HG02763 (cell line): ENCODE results near the gene MROH2B.
"Not testable (repeated sequence)": the region's sequence is repeated elsewhere in the genome, so short reads cannot be mapped to it uniquely, and the experiment has no call there.

Source experiments
- ATAC-seq: cut with Tn5 transposase; IDR thresholded peaks from one replicate; pipeline ENCODE4 v1.9.1; 2021; ENCODE audit warnings: mild to moderate bottlenecking, moderate library complexity; ENCODE audit not compliant: unreplicated experiment

MROH2B gene

GRCh38 chr5:41032973-41033372 lies 38.2 kb downstream of the MROH2B start:
- no peak for ATAC-seq

DNA sequence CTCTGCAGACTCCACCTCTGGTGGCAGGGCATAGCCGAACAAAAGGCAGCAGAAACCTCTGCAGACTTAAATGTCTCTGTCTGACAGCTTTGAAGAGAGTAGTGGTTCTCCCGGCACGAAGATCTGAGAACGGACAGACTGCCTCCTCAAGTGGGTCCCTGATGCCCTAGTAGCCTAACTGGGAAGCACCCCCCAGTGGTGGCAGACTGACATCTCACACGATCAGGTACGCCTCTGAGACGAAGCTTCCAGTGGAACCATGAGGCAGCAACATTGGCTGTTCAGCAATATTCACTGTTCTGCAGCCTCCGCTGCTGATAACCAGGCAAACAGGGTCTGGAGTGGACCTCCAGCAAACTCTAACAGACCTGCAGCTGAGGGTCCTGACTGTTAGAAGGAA lies 48.5 kb downstream of the MROH2B start:
- not testable (repeated sequence) for ATAC-seq

- ATAC-seq, result no peak
These were observed 58.8 kb downstream of the MROH2B start for GRCh38 chr5:41012318-41012717.

DNA sequence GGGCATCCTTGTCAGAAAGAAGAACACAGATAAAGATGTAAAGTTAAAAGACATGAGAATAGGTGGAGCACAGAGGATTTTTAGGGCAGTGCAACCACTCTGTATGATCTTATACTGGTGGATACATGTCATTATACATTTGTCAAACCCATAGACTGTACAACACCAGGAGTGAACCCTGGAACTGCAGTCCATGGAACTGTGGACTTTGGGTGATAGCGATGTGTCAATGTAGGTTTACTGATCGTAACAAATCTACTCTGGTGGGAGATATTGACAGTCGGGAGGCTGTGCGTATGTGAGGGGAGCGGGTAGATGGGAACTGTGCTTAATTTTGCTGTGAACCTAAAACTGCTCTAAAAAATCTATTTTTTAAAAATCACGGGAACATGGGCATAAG lies 60.6 kb downstream of the MROH2B start:
- ATAC-seq, result no peak

GRCh38 chr5:41009232-41009631 lies 61.9 kb downstream of the MROH2B start:
- ATAC-seq, result no peak

GRCh38 chr5:41004931-41005330 lies 66.2 kb downstream of the MROH2B start:
- ATAC-seq, result no peak

DNA sequence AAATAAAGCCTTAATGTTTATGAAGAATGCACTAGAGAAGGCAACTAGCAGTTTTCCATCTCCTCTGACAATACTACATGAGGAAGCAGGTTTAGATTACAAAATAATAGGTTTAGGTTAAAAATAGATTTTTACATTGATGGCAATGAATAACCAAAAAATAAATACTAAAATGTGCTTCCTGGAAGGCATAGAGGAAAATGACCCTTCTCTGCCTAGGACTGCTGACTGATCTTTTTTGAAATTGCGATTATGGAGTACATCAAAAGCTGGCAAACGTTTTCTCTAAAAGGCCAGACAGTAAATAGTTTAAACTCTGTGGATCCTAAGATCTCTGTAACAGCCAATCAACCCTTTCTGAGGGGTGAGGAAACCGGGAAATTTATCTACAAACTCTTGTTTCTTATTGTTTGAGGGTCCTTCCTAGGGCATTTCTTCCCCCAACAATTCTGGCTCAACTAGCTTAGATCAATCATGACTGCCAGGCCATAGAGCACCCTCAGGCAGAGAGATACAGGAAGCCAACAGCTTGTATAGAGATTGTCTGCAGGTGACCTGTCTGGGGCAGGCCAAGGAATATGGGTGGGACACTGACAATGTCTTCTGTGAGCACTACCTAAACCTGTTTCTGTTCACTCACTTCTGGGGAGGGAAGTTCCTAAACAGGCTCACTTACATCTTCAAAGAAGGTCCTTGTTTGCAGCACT lies 67.3 kb downstream of the MROH2B start:
- no peak for ATAC-seq

DNA sequence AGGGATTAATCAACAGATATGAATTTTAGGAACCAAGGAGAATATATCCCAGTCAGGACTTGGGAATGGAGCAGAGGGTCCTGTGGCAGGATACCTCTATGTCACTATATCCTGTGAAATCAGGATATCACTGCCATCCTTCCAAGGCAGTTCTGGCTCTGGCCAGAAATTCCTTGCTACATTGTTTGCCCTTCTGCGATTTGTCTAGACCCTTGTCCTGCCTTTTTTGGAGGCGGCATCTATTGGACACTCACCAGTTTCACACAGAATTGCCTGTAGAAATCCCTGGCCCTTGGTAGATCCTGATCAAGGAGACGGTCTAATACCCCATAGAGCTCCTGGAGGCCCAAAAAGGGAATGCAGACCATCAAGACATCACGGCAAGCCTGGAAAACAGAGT lies 71.2 kb downstream of the MROH2B start:
- no peak for ATAC-seq

DNA sequence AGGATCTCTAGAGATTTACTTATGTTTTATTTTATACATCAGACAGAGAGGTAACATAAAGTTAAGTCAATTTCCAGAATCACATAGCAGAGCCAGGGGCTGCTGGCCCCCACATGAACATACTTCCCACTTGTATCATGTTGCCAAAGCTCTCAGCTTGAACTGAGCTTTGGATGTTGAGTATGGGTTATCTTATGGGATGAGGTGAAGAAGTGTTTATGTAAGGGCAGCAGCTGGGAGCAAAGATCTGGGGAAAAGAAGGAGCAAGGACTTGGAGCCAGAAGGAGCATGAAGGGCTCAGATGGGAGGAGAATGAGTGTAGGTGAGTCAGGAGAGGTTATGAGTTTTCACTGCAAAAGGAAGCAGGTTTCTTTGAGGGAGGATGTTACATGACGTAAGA lies 72.0 kb downstream of the MROH2B start:
- ATAC-seq, result no peak

- no peak for ATAC-seq
These were observed 75.1 kb downstream of the MROH2B start for GRCh38 chr5:40995801-40996586.

DNA sequence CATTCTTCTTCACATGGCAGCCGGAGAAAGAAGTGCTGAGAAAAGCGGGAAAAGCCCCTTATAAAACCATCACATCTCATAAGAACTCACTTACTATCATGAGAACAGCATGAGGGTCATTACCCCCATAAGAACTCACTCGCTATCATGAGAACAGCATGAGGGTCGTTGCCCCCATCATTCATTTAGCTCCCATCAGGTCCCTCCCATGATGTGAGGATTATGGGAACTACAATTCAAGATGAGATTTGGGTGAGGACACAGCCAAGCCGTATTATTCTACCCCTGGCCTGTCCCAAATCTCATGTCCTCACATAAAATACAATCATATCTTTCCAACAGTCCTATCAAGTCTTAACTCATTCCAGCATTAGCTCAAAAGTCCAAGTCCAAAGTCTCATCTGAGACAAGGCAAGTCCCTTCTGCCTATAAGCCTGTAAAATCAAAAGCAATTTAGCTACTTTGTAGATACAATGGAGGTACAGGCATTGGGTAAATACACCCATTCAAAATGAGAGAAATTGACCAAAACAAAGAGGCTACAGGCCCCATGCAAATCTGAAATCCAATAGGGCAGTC lies 79.1 kb downstream of the MROH2B start:
- no peak for ATAC-seq

DNA sequence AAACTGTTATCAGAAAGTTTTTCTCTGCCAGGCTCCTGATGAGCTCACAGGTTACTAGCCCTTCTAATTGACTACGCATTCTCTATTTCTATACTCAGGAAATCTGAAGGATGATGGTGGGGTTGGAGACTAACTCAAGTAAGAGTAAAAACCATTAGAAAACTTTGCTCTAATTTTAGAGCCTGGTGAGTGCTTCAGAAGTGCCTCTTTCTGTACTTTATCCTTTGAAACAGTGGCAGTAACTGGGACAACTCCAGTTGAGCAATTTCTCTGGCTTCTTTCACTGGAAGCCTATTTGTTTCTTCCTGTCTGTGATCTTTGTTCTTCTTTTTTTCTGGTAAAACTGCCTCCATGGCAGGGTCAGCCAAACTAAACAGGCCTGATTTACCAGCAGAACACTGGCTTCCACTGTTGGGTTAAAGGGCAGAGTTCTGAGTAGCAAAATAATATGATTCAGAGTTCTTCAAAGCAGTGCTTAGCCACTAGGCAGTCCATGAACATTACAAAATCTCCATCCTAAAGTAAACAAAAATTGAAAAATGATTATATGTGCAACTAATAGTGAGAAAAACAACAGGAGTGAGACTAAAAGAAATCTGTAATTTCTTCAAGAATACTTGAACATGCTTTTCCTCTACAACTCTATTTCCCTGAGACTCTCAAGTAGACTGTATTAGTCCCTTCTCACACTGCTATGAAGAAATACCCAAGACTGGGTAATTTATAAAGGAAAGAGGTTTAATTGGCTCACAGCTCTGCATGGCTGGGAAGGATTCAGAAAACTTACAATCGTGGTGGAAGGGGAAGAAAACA lies 79.8 kb downstream of the MROH2B start:
- no peak for ATAC-seq

- ATAC-seq, result no peak
These were observed 82.2 kb downstream of the MROH2B start for GRCh38 chr5:40988746-40989510.

- ATAC-seq, result no peak
These were observed 83.8 kb downstream of the MROH2B start for GRCh38 chr5:40987349-40987748.

GRCh38 chr5:40986666-40987065 lies 84.5 kb downstream of the MROH2B start:
- ATAC-seq, result no peak

DNA sequence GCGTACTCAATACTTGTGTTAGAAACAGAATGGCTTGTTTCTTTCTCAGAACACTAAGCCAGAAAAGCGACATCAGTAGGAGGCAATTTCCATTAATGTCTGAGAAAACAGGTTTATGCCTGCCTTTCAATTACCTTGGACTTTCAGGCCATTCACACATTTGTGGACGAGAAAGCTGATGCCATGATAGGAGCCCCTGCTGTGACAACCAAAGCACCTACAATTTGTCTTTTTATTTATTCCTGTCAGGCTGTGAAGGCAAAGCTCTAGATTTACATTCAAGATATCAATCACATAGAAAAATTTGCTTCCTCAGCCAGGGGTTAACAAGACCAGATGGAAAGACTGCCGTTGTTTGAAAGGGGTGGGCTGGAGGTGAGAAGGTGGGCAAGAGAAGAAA lies 85.6 kb downstream of the MROH2B start:
- no peak for ATAC-seq

DNA sequence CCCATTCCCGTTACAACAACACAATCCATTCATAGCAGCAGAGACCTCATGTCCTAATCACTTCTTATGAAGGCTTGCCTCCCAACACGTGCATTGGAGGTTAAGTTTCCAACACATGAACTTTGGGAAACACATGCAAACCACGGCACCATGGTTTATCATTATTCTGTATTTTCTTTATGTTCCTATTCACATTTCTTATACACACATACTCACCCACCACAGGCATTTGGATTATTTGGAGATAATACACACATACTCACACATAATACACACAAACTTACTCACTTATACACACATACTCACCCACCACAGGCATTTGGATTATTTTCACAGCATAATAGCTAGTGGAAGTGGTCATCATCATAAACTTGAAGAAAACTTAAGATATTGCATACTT lies 86.3 kb downstream of the MROH2B start:
- ATAC-seq, result no peak

DNA sequence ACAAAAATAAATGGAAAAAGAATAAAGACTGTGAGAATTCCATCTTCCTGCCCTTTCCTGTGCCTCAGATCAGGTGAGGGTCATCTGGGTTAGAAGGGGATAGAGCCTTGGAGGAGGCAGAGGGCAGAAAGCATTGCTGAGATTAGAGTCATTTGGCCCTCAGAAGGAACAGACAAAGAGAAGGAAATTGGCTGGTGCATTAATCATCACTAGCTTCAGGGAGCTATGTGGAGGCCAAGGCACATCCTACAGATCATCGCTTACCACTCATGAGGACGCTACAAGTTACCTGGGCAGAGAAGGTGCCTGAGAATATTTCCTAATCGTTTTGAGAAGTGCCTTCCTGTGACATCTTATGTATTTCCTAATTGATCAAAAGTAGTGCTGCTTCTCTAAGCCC lies 87.4 kb downstream of the MROH2B start:
- no peak for ATAC-seq

- ATAC-seq, result no peak
These were observed 89.7 kb downstream of the MROH2B start for GRCh38 chr5:40981420-40981819.

GRCh38 chr5:40976836-40977235 lies 94.3 kb downstream of the MROH2B start:
- no peak for ATAC-seq

DNA sequence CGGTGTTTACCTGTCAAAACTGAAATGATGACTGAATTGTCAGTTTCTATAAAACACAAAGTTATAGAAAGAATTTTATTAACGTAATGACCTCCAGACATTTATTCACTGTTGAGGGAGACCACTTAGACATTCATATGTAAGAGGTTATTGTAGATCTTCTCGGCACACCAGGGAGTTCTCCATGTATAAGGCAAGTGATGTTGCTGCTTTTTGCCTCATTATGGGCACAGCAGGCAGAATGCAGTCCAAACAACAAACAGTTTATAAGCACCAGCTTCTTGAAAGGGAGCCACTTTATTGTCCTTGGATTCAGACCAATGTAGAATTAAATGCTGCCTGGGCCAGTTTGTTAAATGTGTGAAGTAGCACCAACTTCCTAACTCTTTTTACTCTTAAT lies 95.1 kb downstream of the MROH2B start:
- no peak for ATAC-seq
